SK-N-SH (cell line): ENCODE measurements around the gene THEMIS. TPM values are rescaled to one million over a fixed set of nuclear protein-coding genes. Genes with fewer than 3 reads are reported as not detected.

Experiments
- CTCF ChIA-PET: fragments of 300-600, 350-600 bp; formaldehyde crosslinking; extraction: SDS; loops from one replicate; lab custom pipeline; 2021; lab: Yijun Ruan, JAX
- POLR2A ChIA-PET: fragments of 350-600 bp; sonication (Branson Sonifier 250); formaldehyde crosslinking; extraction: SDS; loops from one replicate; lab custom pipeline; 2020; ENCODE audit warnings: antibody characterized with exemption, inconsistent platforms; lab: Yijun Ruan, JAX
- DNase-seq: peaks from one replicate; pipeline ENCODE4 v3.0.0; 2012
- H2AFZ ChIP-seq: fragments of 200-600 bp; sonication (generic); 2 replicates; pipeline ENCODE4 v1.8.1; 2016; ENCODE audit warnings: antibody characterized with exemption, mild to moderate bottlenecking, low read depth
- H3F3A ChIP-seq: fragments of 200-600 bp; sonication (generic); replicated peaks from 2 replicates; pipeline ENCODE3; 2016; ENCODE audit warnings: antibody characterized with exemption, mild to moderate bottlenecking; ENCODE audit not compliant: insufficient read depth
- H3K27ac ChIP-seq, 2 experiments: fragments of 200-500 bp in 1 of 2; fragments of 200-600 bp in 1 of 2; sonication (Bioruptor generic) in 1 of 2; sonication (generic), shearing (Covaris generic) in 1 of 2; 2 replicates each; pipeline versions ENCODE4 v1.5.1 to v1.6.1; 2014 to 2016; ENCODE audit warnings: low read depth in 2 of 2, inconsistent platforms in 1 of 2, low read length in 1 of 2, mild to moderate bottlenecking in 1 of 2, mixed read lengths in 1 of 2
- H3K27me3 ChIP-seq: fragments of 200-600 bp; sonication (generic), shearing (Covaris generic); 2 replicates; pipeline ENCODE4 v1.6.1; 2016; ENCODE audit warnings: mixed run types; ENCODE audit not compliant: insufficient read depth
- H3K36me3 ChIP-seq, 2 experiments: fragments of 200-500 bp in 1 of 2; fragments of 200-600 bp in 1 of 2; sonication (Bioruptor generic) in 1 of 2; sonication (generic) in 1 of 2; replicated peaks in 1 of 2; 2 replicates each; pipeline versions ENCODE3 to v1.5.1; 2014 to 2016; ENCODE audit warnings: low read length in 1 of 2, mild to moderate bottlenecking in 1 of 2; ENCODE audit not compliant: insufficient read depth in 2 of 2, control insufficient read depth in 1 of 2
- H3K4me1 ChIP-seq, 2 experiments: fragments of 200-500 bp in 1 of 2; fragments of 200-600 bp in 1 of 2; sonication (Bioruptor generic) in 1 of 2; sonication (generic), shearing (Covaris generic) in 1 of 2; 2 replicates each; pipeline versions ENCODE4 v1.5.1 to v1.6.1; 2014 to 2016; ENCODE audit warnings: low read depth in 1 of 2, low read length in 1 of 2, mixed run types in 1 of 2; ENCODE audit not compliant: insufficient read depth in 2 of 2, control insufficient read depth in 1 of 2
- H3K4me2 ChIP-seq: fragments of 200-600 bp; sonication (generic), shearing (Covaris generic); 2 replicates; pipeline ENCODE4 v1.6.1; 2017; ENCODE audit warnings: mixed run types
- H3K4me3 ChIP-seq, 2 experiments: fragments of 200-500 bp in 1 of 2; fragments of 200-600 bp in 1 of 2; sonication (Bioruptor generic) in 1 of 2; sonication (generic), shearing (Covaris generic) in 1 of 2; 2 replicates each; pipeline versions ENCODE4 v1.5.1 to v1.8.1; 2014 to 2016; ENCODE audit warnings: low read depth in 2 of 2, inconsistent platforms in 1 of 2, low read length in 1 of 2, mild to moderate bottlenecking in 1 of 2, mixed read lengths in 1 of 2, moderate library complexity in 1 of 2
- H3K79me2 ChIP-seq: fragments of 200-600 bp; sonication (generic); 2 replicates; pipeline ENCODE4 v1.8.1; 2017; ENCODE audit warnings: mild to moderate bottlenecking; ENCODE audit not compliant: insufficient read depth
- H3K9ac ChIP-seq: fragments of 200-600 bp; sonication (generic); 2 replicates; pipeline ENCODE4 v1.6.1; 2017; ENCODE audit warnings: mixed run types
- H3K9me2 ChIP-seq: fragments of 200-600 bp; sonication (generic); 2 replicates; pipeline ENCODE4 v1.6.1; 2017; ENCODE audit warnings: mixed run types
- H3K9me3 ChIP-seq: fragments of 200-600 bp; sonication (generic); 2 replicates; pipeline ENCODE4 v1.6.1; 2017; ENCODE audit warnings: mixed run types, mild to moderate bottlenecking, moderate library complexity
- H4K20me1 ChIP-seq: fragments of 200-600 bp; sonication (generic); 2 replicates; pipeline ENCODE4 v1.6.1; 2017; ENCODE audit warnings: mild to moderate bottlenecking, mixed run types; ENCODE audit not compliant: insufficient read depth
- CHD2 ChIP-seq: fragments of 150-350 bp; IDR thresholded peaks from 2 replicates; pipeline ENCODE4 v1.6.1; 2018; ENCODE audit warnings: low read length; ENCODE audit not compliant: partially characterized antibody
- CTCF ChIP-seq: fragments of 200-600 bp; sonication (generic); IDR thresholded peaks from 2 replicates; pipeline ENCODE4 v1.6.1; 2017; ENCODE audit warnings: antibody characterized with exemption, mild to moderate bottlenecking, moderate library complexity
- EP300 ChIP-seq, 2 experiments: IDR thresholded peaks; 2 replicates each; pipeline versions ENCODE4 v1.4.0 to v1.6.1; 2012; ENCODE audit warnings: borderline replicate concordance in 1 of 2, low read depth in 1 of 2, low read length in 1 of 2
- GATA2 ChIP-seq: sonication (generic); formaldehyde crosslinking; IDR thresholded peaks from 2 replicates; pipeline ENCODE4 v1.5.0; 2020; ENCODE audit warnings: mild to moderate bottlenecking, missing genetic modification reagents
- IRF3 ChIP-seq: fragments of 150-350 bp; IDR thresholded peaks from 2 replicates; pipeline ENCODE4 v1.6.1; 2016; ENCODE audit warnings: mild to moderate bottlenecking, low read depth, low read length
- JUND ChIP-seq: IDR thresholded peaks from 2 replicates; pipeline ENCODE4 v1.4.0; 2012
- RAD21 ChIP-seq: IDR thresholded peaks from 2 replicates; pipeline ENCODE4 v1.6.1; 2012; ENCODE audit warnings: mild to moderate bottlenecking, low read length
- RCOR1 ChIP-seq: fragments of 150-350 bp; IDR thresholded peaks from 2 replicates; pipeline ENCODE4 v1.6.1; 2017; ENCODE audit warnings: antibody characterized with exemption, low read length
- RFX5 ChIP-seq: IDR thresholded peaks from 2 replicates; pipeline ENCODE4 v1.6.1; 2012; ENCODE audit warnings: mild to moderate bottlenecking, improper control_type of control experiment, low read length
- SMC3 ChIP-seq: IDR thresholded peaks from 2 replicates; pipeline ENCODE4 v1.6.1; 2012; ENCODE audit warnings: low read depth, low read length, improper control_type of control experiment
- TAF1 ChIP-seq: IDR thresholded peaks from 2 replicates; pipeline ENCODE4 v1.6.1; 2012; ENCODE audit warnings: low read depth, mild to moderate bottlenecking, low read length, moderate library complexity, borderline replicate concordance
- TCF12 ChIP-seq: IDR thresholded peaks from 2 replicates; pipeline ENCODE4 v1.4.0; 2012
- TEAD4 ChIP-seq: IDR thresholded peaks from 2 replicates; pipeline ENCODE4 v1.4.0; 2012; ENCODE audit warnings: mild to moderate bottlenecking, borderline replicate concordance; ENCODE audit not compliant: insufficient read depth
- WGBS: methylation state at CpG from one replicate; pipeline ENCODE4 v1.1.6; 2017; ENCODE audit warnings: low lambda C conversion rate; 5-methylcytosine and 5-hydroxymethylcytosine counted together
- polyA plus RNA-seq, 3 experiments: library from polyadenylated mRNA; depleted of rRNA; stranded (reverse); fragments of >200 nt; gene quantifications; 2 replicates each; pipeline ENCODE4 v1.2.3, GENCODE V29; 2012
- TF ChIP-seq, protein P1 (sequence below): IDR thresholded peaks from 2 replicates; pipeline ENCODE4 v1.6.1; 2012; ENCODE audit warnings: mild to moderate bottlenecking, low read depth, low read length, moderate library complexity
- TF ChIP-seq, protein P2 (sequence below): IDR thresholded peaks from 2 replicates; pipeline ENCODE4 v1.4.0; 2012; ENCODE audit warnings: low read depth, borderline replicate concordance
- TF ChIP-seq, protein P3 (sequence below): IDR thresholded peaks from 2 replicates; pipeline ENCODE4 v1.4.0; 2012; ENCODE audit warnings: low read depth
- TF ChIP-seq, protein P4 (sequence below): IDR thresholded peaks from 2 replicates; pipeline ENCODE4 v1.4.0; 2012; ENCODE audit warnings: low read depth, borderline replicate concordance

The THEMIS gene
- polyA plus RNA-seq (2012; rRNA removed) = not detected in 2 replicates
- polyA plus RNA-seq (2012; cell fraction: cytosol; rRNA removed) = not detected in 2 replicates
- not detected in 2 replicates for polyA plus RNA-seq (2012; cell fraction: nucleus; rRNA removed)

GRCh38 chr6:127900935-127901334 lies at the start of gene THEMIS:
Gene THEMIS (minus strand): TSS chr6:127901058. CDS start chr6:127900932, 126 bp downstream.
- H3K4me3 ChIP-seq = no peak within 1 kb of the TSS
- H4K20me1 ChIP-seq = no peaks in the 10 kb centered on the region
- H3K36me3 ChIP-seq = no peaks in the 10 kb centered on the region
- no peak within 1 kb of the TSS for H3K9ac ChIP-seq
- ChIA-PET CTCF (no interaction called here), POLR2A (no interaction called here)
- no peak for TF ChIP-seq GATA2 (CRISPR knock-in tag)
- TF ChIP-seq RAD21 = no peak
- TF ChIP-seq, protein P1, sequence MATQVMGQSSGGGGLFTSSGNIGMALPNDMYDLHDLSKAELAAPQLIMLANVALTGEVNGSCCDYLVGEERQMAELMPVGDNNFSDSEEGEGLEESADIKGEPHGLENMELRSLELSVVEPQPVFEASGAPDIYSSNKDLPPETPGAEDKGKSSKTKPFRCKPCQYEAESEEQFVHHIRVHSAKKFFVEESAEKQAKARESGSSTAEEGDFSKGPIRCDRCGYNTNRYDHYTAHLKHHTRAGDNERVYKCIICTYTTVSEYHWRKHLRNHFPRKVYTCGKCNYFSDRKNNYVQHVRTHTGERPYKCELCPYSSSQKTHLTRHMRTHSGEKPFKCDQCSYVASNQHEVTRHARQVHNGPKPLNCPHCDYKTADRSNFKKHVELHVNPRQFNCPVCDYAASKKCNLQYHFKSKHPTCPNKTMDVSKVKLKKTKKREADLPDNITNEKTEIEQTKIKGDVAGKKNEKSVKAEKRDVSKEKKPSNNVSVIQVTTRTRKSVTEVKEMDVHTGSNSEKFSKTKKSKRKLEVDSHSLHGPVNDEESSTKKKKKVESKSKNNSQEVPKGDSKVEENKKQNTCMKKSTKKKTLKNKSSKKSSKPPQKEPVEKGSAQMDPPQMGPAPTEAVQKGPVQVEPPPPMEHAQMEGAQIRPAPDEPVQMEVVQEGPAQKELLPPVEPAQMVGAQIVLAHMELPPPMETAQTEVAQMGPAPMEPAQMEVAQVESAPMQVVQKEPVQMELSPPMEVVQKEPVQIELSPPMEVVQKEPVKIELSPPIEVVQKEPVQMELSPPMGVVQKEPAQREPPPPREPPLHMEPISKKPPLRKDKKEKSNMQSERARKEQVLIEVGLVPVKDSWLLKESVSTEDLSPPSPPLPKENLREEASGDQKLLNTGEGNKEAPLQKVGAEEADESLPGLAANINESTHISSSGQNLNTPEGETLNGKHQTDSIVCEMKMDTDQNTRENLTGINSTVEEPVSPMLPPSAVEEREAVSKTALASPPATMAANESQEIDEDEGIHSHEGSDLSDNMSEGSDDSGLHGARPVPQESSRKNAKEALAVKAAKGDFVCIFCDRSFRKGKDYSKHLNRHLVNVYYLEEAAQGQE = no peak
- no peak for TF ChIP-seq RCOR1
- no peak for TF ChIP-seq JUND
- TF ChIP-seq TCF12 = no peak
- no peak for TF ChIP-seq CHD2
- no peak for TF ChIP-seq CTCF
- no peak for TF ChIP-seq EP300 (IDR thresholded peaks at IDR 0.05; ENCODE audit: borderline replicate concordance in 1 of 2, low read depth in 1 of 2, low read length in 1 of 2)
- TF ChIP-seq IRF3 = no peak
- TF ChIP-seq, protein P2, sequence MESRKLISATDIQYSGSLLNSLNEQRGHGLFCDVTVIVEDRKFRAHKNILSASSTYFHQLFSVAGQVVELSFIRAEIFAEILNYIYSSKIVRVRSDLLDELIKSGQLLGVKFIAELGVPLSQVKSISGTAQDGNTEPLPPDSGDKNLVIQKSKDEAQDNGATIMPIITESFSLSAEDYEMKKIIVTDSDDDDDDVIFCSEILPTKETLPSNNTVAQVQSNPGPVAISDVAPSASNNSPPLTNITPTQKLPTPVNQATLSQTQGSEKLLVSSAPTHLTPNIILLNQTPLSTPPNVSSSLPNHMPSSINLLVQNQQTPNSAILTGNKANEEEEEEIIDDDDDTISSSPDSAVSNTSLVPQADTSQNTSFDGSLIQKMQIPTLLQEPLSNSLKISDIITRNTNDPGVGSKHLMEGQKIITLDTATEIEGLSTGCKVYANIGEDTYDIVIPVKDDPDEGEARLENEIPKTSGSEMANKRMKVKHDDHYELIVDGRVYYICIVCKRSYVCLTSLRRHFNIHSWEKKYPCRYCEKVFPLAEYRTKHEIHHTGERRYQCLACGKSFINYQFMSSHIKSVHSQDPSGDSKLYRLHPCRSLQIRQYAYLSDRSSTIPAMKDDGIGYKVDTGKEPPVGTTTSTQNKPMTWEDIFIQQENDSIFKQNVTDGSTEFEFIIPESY = no peak
- TF ChIP-seq RFX5 = no peak
- TF ChIP-seq, protein P3, sequence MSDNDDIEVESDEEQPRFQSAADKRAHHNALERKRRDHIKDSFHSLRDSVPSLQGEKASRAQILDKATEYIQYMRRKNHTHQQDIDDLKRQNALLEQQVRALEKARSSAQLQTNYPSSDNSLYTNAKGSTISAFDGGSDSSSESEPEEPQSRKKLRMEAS = no peak
- TF ChIP-seq TAF1 = no peak
- no peak for TF ChIP-seq SMC3
- TF ChIP-seq, protein P4, sequence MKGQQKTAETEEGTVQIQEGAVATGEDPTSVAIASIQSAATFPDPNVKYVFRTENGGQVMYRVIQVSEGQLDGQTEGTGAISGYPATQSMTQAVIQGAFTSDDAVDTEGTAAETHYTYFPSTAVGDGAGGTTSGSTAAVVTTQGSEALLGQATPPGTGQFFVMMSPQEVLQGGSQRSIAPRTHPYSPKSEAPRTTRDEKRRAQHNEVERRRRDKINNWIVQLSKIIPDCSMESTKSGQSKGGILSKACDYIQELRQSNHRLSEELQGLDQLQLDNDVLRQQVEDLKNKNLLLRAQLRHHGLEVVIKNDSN = no peak
- no peak for TF ChIP-seq TEAD4
- WGBS = 77% methylated on average over 2 of the region's 2 CpGs
- no peaks in the 10 kb centered on the region for H3K4me1 ChIP-seq
- 0 out of 2 replicates have a peak, but pooled peaks cover 4% of the 10 kb centered on the region for H3K9me2 ChIP-seq
- H3F3A ChIP-seq = no peaks in the 10 kb centered on the region
- H3K27ac ChIP-seq = no peak within 1 kb of the TSS
- no peaks in the 10 kb centered on the region for H3K9me3 ChIP-seq
- no peak for DNase-seq
- no peaks in the 10 kb centered on the region for H3K79me2 ChIP-seq
- H3K4me2 ChIP-seq = no peak within 1 kb of the TSS
- no peaks in the 10 kb centered on the region for H3K27me3 ChIP-seq
- H2AFZ ChIP-seq = no peak within 1 kb of the TSS
